Measurements from ENCODE around the gene PFDN5. TPM values are rescaled to one million over a fixed set of nuclear protein-coding genes. Genes with fewer than 3 reads are reported as not detected.

Gene PFDN5
- total RNA-seq, 1 donor from 2014 or later: 425 TPM

GRCh38 chr12:53288322-53288721 is 7.0 kb upstream of the PFDN5 start:
- no peak overlapping the region for H3K27ac Mint-ChIP-seq
- Histone ChIP-seq H4K20me1 (ENCODE audit: low read depth) (no peaks in the 10 kb centered on the region), H3K36me3 (no peaks in the 10 kb centered on the region), H3K9me3 (ENCODE audit: low read depth) (no peaks in the 10 kb centered on the region), H3K79me2 (ENCODE audit: low read depth) (no peaks in the 10 kb centered on the region), H3K27ac (no peak overlapping the region), H3K27me3 (no peaks in the 10 kb centered on the region), H3F3A (ENCODE audit: low read depth) (peaks cover 4% of the 10 kb centered on the region), H3K9ac (no peak overlapping the region), H2AFZ (replicated peaks) (no peak overlapping the region), H3K4me3 (no peak overlapping the region), H3K4me2 (no peak overlapping the region), H3K4me1 (no peaks in the 10 kb centered on the region)
- DNase-seq (ENCODE audit: low spot score): no peak
- TF ChIP-seq EZH2phosphoT487 (IDR thresholded peaks at IDR 0.05) (no peak), CTCF (IDR thresholded peaks at IDR 0.05) (no peak), EZH2 (IDR thresholded peaks at IDR 0.05) (no peak)
- peaks cover 2% of the 10 kb centered on the region for H3K27me3 Mint-ChIP-seq (ENCODE audit: insufficient read depth, low read depth)
- H3K4me1 Mint-ChIP-seq: peaks cover 2% of the 10 kb centered on the region
- H3K9me3 Mint-ChIP-seq: no peaks in the 10 kb centered on the region
- H3K36me3 Mint-ChIP-seq: peaks cover 41% of the 10 kb centered on the region
- no peak overlapping the region for H3K4me3 Mint-ChIP-seq

GRCh38 chr12:53289891-53290290 is 5.5 kb upstream of the PFDN5 start:
- peaks cover 2% of the 10 kb centered on the region for H3K27me3 Mint-ChIP-seq (ENCODE audit: insufficient read depth, low read depth)
- Histone ChIP-seq H3F3A (ENCODE audit: low read depth) (peaks cover 20% of the 10 kb centered on the region), H3K9ac (no peak overlapping the region), H3K4me3 (no peak overlapping the region), H2AFZ (replicated peaks) (no peak overlapping the region), H3K36me3 (no peaks in the 10 kb centered on the region), H3K9me3 (ENCODE audit: low read depth) (no peaks in the 10 kb centered on the region), H3K4me1 (peaks cover under 1% of the 10 kb centered on the region), H4K20me1 (ENCODE audit: low read depth) (no peaks in the 10 kb centered on the region), H3K27ac (no peak overlapping the region), H3K79me2 (ENCODE audit: low read depth) (no peaks in the 10 kb centered on the region), H3K27me3 (no peaks in the 10 kb centered on the region), H3K4me2 (no peak overlapping the region)
- peaks cover 7% of the 10 kb centered on the region for H3K4me1 Mint-ChIP-seq
- H3K27ac Mint-ChIP-seq: no peak overlapping the region
- TF ChIP-seq CTCF (IDR thresholded peaks at IDR 0.05): no peak
- TF ChIP-seq EZH2phosphoT487 (IDR thresholded peaks at IDR 0.05): no peak
- no peak for TF ChIP-seq EZH2 (IDR thresholded peaks at IDR 0.05)
- no peaks in the 10 kb centered on the region for H3K9me3 Mint-ChIP-seq
- H3K36me3 Mint-ChIP-seq: peaks cover 41% of the 10 kb centered on the region
- no peak overlapping the region for H3K4me3 Mint-ChIP-seq
- DNase-seq (ENCODE audit: low spot score): no peak

- Histone ChIP-seq H3K4me3 (no peak overlapping the region), H3K9me3 (ENCODE audit: low read depth) (no peaks in the 10 kb centered on the region), H3K4me2 (no peak overlapping the region), H3K4me1 (peaks cover 3% of the 10 kb centered on the region), H3K27ac (no peak overlapping the region), H4K20me1 (ENCODE audit: low read depth) (no peaks in the 10 kb centered on the region), H2AFZ (replicated peaks) (no peak overlapping the region), H3K27me3 (no peaks in the 10 kb centered on the region), H3F3A (ENCODE audit: low read depth) (peaks cover 24% of the 10 kb centered on the region), H3K79me2 (ENCODE audit: low read depth) (peaks cover 3% of the 10 kb centered on the region), H3K36me3 (no peaks in the 10 kb centered on the region), H3K9ac (no peak overlapping the region)
- Mint-ChIP-seq H3K27me3 (ENCODE audit: insufficient read depth, low read depth) (peaks cover 8% of the 10 kb centered on the region), H3K27ac (no peak overlapping the region), H3K9me3 (no peaks in the 10 kb centered on the region), H3K36me3 (peaks cover 43% of the 10 kb centered on the region), H3K4me1 (peaks cover 13% of the 10 kb centered on the region), H3K4me3 (no peak overlapping the region)
- DNase-seq (ENCODE audit: low spot score): no peak
- TF ChIP-seq CTCF (IDR thresholded peaks at IDR 0.05) (no peak), EZH2phosphoT487 (IDR thresholded peaks at IDR 0.05) (no peak), EZH2 (IDR thresholded peaks at IDR 0.05) (no peak)
These were observed 4.7 kb upstream of the PFDN5 start for GRCh38 chr12:53290661-53291060.

Measured in neural progenitor cell (in vitro differentiated cells).